HepG2 (cell line): ENCODE data around the gene RETREG2. TPM values are rescaled to one million over a fixed set of nuclear protein-coding genes. Genes with fewer than 3 reads are reported as not detected.

Source experiments
- ATAC-seq: fragments of 200-7000 bp; cut with Tn5 transposase; 3 replicates; pipeline ENCODE4 v1.9.1; 2020; ENCODE audit warnings: mild to moderate bottlenecking, moderate library complexity
- BruUV-seq: library from RNA; stranded (reverse); fragments of 400-500 nt; replicated peaks from 2 replicates; lab custom pipeline; 2021; lab: Mats Ljungman, UMichigan
- CTCF ChIA-PET: fragments of 300-600 bp; formaldehyde crosslinking; extraction: SDS; loops from one replicate; lab custom pipeline; 2021; ENCODE audit warnings: low total read pairs, inconsistent platforms, low intra/inter-chr PET ratio; lab: Yijun Ruan, JAX
- POLR2A ChIA-PET: fragments of 350-600 bp; sonication (Branson Sonifier 250); formaldehyde crosslinking; loops from one replicate; lab custom pipeline; 2020; ENCODE audit warnings: antibody characterized with exemption, inconsistent platforms; lab: Yijun Ruan, JAX
- DNase-seq: peaks from one replicate; pipeline ENCODE4 v3.0.0-alpha.2; 2015; ENCODE audit warnings: low spot score
- FAIRE-seq: peaks from 3 replicates; lab custom pipeline; 2011; peaks lifted over from hg19 to GRCh38; lab: Jason Lieb, UNC
- H2AFZ ChIP-seq: one replicate; pipeline ENCODE4 v1.6.1; 2011; ENCODE audit warnings: low read length, inconsistent platforms
- H3K27ac ChIP-seq: fragments of 300-600 bp; 3 replicates; pipeline ENCODE4 v1.8.0; 2011; ENCODE audit warnings: mixed run types, mild to moderate bottlenecking, mixed read lengths, low read length, inconsistent platforms; ENCODE audit not compliant: insufficient read depth; ENCODE audit errors: extremely low read length
- H3K27me3 ChIP-seq, 2 experiments: fragments of 200-600 bp in 1 of 2; 2 replicates in 1 of 2; 3 replicates in 1 of 2; pipeline versions ENCODE4 v1.6.0 to v1.8.0; 2011; ENCODE audit warnings: low read length in 2 of 2, mild to moderate bottlenecking in 2 of 2, moderate library complexity in 2 of 2, inconsistent platforms in 1 of 2; ENCODE audit not compliant: insufficient read depth in 2 of 2, control insufficient read depth in 1 of 2
- H3K36me3 ChIP-seq, 2 experiments: fragments of 200-600 bp in 1 of 2; replicated peaks in 1 of 2; 2 replicates in 1 of 2; 3 replicates in 1 of 2; pipeline versions ENCODE4 v1.5.1 to v1.8.0; 2011; ENCODE audit warnings: low read length in 2 of 2, inconsistent platforms in 1 of 2; ENCODE audit not compliant: insufficient read depth in 2 of 2, control insufficient read depth in 1 of 2
- H3K4me1 ChIP-seq: 2 replicates; pipeline ENCODE4 v1.5.1; 2012; ENCODE audit warnings: low read length, inconsistent platforms; ENCODE audit not compliant: insufficient read depth
- H3K4me2 ChIP-seq: 2 replicates; pipeline ENCODE4 v1.6.0; 2011; ENCODE audit warnings: low read depth, low read length, inconsistent platforms
- H3K4me3 ChIP-seq, 3 experiments: fragments of 200-600 bp in 1 of 3; sonication (generic), shearing (Covaris generic) in 1 of 3; replicated peaks in 1 of 3; 2 replicates each; pipeline ENCODE4 v1.5.1; 2011 to 2016; ENCODE audit warnings: low read length in 3 of 3, inconsistent platforms in 2 of 3, low read depth in 2 of 3, mild to moderate bottlenecking in 2 of 3, control low read depth in 1 of 3, mixed read lengths in 1 of 3; ENCODE audit not compliant: insufficient read depth in 1 of 3
- H3K79me2 ChIP-seq: one replicate; pipeline ENCODE4 v1.6.1; 2011; ENCODE audit warnings: low read length, inconsistent platforms; ENCODE audit not compliant: insufficient read depth
- H3K9ac ChIP-seq: 2 replicates; pipeline ENCODE4 v1.6.0; 2011; ENCODE audit warnings: mild to moderate bottlenecking, low read depth, low read length, inconsistent platforms; ENCODE audit not compliant: insufficient read depth
- H3K9me3 ChIP-seq: 2 replicates; pipeline ENCODE4 v1.5.1; 2012; ENCODE audit warnings: mild to moderate bottlenecking, low read length
- H4K20me1 ChIP-seq: 2 replicates; pipeline ENCODE4 v1.6.0; 2011; ENCODE audit warnings: inconsistent platforms, mild to moderate bottlenecking, low read length, moderate library complexity; ENCODE audit not compliant: insufficient read depth
- NCOR1 ChIP-seq: fragments of 200-600 bp; sonication (generic); IDR thresholded peaks from 2 replicates; pipeline ENCODE4 v1.7.0; 2017; ENCODE audit warnings: antibody characterized with exemption, low read length, borderline replicate concordance
- ZFP91 ChIP-seq: sonication (generic); formaldehyde crosslinking; IDR thresholded peaks from 2 replicates; pipeline ENCODE4 v1.9.0; 2022; ENCODE audit warnings: missing genetic modification reagents, mild to moderate bottlenecking, borderline replicate concordance
- ZKSCAN5 ChIP-seq: sonication (generic); formaldehyde crosslinking; IDR thresholded peaks from 2 replicates; pipeline ENCODE4 v1.5.1; 2020; ENCODE audit warnings: mild to moderate bottlenecking, missing genetic modification reagents
- ZNF784 ChIP-seq: sonication (generic); formaldehyde crosslinking; IDR thresholded peaks from 2 replicates; pipeline ENCODE4 v1.5.1; 2020; ENCODE audit warnings: missing genetic modification reagents, mild to moderate bottlenecking, borderline replicate concordance
- WGBS: methylation state at CpG from one replicate; pipeline ENCODE4 v1.1.6; 2017; ENCODE audit warnings: low lambda C conversion rate; 5-methylcytosine and 5-hydroxymethylcytosine counted together
- in situ Hi-C: cut with HindIII; loops from 2 replicates; pipeline ENCODE4 v1.10.0; 2017; ENCODE audit warnings: low pct_unique_long_range_greater_than_20kb; ENCODE audit not compliant: extremely low pct_ligation_motif_present
- intact Hi-C: fragments of 100-400 bp; cut with micrococcal nuclease; formaldehyde crosslinking; loops from one replicate; pipeline ENCODE4 v1.10.0; 2022; ENCODE audit not compliant: unreplicated experiment
- polyA plus RNA-seq, 8 experiments: library from polyadenylated mRNA; depleted of rRNA in 3 of 8; stranded (reverse) in 7 of 8; unstranded in 1 of 8; fragments of >200 nt; fragmentation: Illumina TruSeq in 4 of 8; extraction: Trizol in 4 of 8; gene quantifications; 2 replicates each; pipeline versions ENCODE4 v1.2.1 to v1.2.3, GENCODE V29; 2011 to 2016; ENCODE audit warnings: low read depth in 4 of 8, missing spikeins in 1 of 8, mixed read lengths in 1 of 8; ENCODE audit not compliant: insufficient read depth in 1 of 8
- total RNA-seq, 5 experiments: library from RNA; depleted of rRNA; stranded (reverse); fragments of >200 nt; fragmentation: Illumina TruSeq; extraction: Trizol; gene quantifications; 2 replicates each; pipeline ENCODE4 v1.2.3, GENCODE V29; 2016; ENCODE audit warnings: low read depth in 1 of 5

Gene RETREG2
- total and polyA plus RNA-seq, 2 of the 13 experiments (the other 11 are each of a cell fraction or from before 2014, with no cell fraction given), result 86.0 to 134 TPM

DNA sequence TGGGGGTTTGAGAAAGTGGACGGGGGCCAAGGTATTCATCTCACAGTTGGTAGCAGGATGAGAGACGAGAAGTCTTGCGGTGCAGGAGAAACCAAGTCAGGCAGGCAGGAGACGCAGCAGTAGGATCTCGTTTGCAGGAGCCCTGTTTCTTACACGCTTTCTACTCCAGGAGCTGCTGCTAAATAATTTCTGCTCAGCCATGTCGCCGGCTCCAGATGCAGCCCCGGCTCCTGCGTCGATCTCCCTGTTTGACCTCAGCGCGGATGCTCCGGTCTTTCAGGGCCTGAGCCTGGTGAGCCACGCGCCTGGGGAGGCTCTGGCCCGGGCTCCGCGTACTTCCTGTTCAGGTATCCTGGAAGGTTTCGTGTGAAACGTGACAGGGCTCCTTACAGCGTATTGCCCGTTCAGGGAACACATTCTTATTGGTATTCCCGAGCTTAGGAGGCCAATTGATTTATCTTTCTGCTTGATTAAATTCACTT is 52.0 kb downstream of the RETREG2 start (continued):
- no peak; the same call in 1 of the 2 replicates for TF ChIP-seq ZFP91 (CRISPR knock-in tag)
- peak; percentile 0; the same call in 1 of the 2 replicates for TF ChIP-seq ZNF784 (CRISPR knock-in tag)

DNA sequence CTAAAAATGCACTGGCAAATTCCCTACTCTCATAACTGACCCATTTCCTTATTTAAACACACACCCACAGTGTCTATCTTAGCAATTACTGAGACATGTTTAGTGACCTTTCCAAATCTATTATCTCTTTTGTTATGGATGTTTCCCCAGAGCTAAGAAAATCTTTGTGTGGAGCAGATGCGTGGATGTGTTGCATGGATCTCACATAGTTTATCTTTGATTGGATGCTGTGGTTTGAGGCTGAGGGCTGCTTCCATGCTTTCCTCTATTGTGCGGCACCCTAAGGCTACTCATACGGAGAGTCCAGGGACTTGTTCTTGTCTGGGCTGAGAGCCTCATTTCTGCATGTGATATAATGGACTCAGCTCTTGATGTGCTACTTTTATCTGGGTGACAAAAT is 56.3 kb downstream of the RETREG2 start:
- H3K4me1 ChIP-seq, result peaks cover 22% of the 10 kb centered on the region
- no peak overlapping the region for H2AFZ ChIP-seq
- in situ Hi-C loops, result no loop called here
- CTCF ChIA-PET, result no interaction called here
- 98% methylated on average over 3 of the region's 3 CpGs for WGBS
- POLR2A ChIA-PET, result interaction anchor here (0.9 to 1.8 kb wide), 2 partner anchors 11 to 15 kb away, joined by 3 to 11 read pairs; partner anchors contain the start of genes GLB1L and STK16
- intact Hi-C loops, result no loop called here
- H4K20me1 ChIP-seq, result no peaks in the 10 kb centered on the region
- no peak for ATAC-seq
- H3K9ac ChIP-seq, result no peak overlapping the region
- no peaks in the 10 kb centered on the region; a peak in 1 of 5 replicates for H3K27me3 ChIP-seq
- no peak for FAIRE-seq
- no peak overlapping the region for H3K27ac ChIP-seq
- peaks cover 44 to 67% of the 10 kb centered on the region in 2 experiments for H3K36me3 ChIP-seq
- TF ChIP-seq NCOR1 (no peak), ZKSCAN5 (CRISPR knock-in tag) (no peak)
- BruUV-seq, result no TSS peak
- H3K4me2 ChIP-seq, result no peak overlapping the region
- peaks cover 25% of the 10 kb centered on the region for H3K79me2 ChIP-seq
- no peaks in the 10 kb centered on the region for H3K9me3 ChIP-seq
- H3K4me3 ChIP-seq, result no peak overlapping the region
- DNase-seq, result no peak

Other genes with a start within 250 kb of the RETREG2 start
- gene CDK5R2, start 218.6 kb upstream of the RETREG2 start, total RNA-seq (2016; rRNA removed; fragmentation: Illumina TruSeq; extraction: Trizol), result not detected in 2 replicates
- gene CDK5R2, start 218.6 kb upstream of the RETREG2 start, polyA plus RNA-seq (2011; rRNA removed), result not detected in 2 replicates
- not detected in 2 replicates for gene FEV, start 193.1 kb upstream of the RETREG2 start, total RNA-seq (2016; rRNA removed; fragmentation: Illumina TruSeq; extraction: Trizol)
- gene FEV, start 193.1 kb upstream of the RETREG2 start, polyA plus RNA-seq (2011; rRNA removed), result not detected in 2 replicates
- gene CRYBA2, start 184.9 kb upstream of the RETREG2 start, total RNA-seq (2016; rRNA removed; fragmentation: Illumina TruSeq; extraction: Trizol), result not detected in 2 replicates
- not detected in 2 replicates for gene CRYBA2, start 184.9 kb upstream of the RETREG2 start, polyA plus RNA-seq (2011; rRNA removed)
- gene CFAP65, start 136.8 kb upstream of the RETREG2 start, total RNA-seq (2016; rRNA removed; fragmentation: Illumina TruSeq; extraction: Trizol), result not detected in 2 replicates
- 0.03 and 0.05 TPM in 2 replicates for gene CFAP65, start 136.8 kb upstream of the RETREG2 start, polyA plus RNA-seq (2011; rRNA removed)
- 0.15 and 0.42 TPM in 2 replicates for gene IHH, start 117.4 kb upstream of the RETREG2 start, total RNA-seq (2016; rRNA removed; fragmentation: Illumina TruSeq; extraction: Trizol)
- gene IHH, start 117.4 kb upstream of the RETREG2 start, polyA plus RNA-seq (2011; rRNA removed), result 0.10 TPM in 1 of 2 replicates, not detected in the other
- gene NHEJ1, start 17.5 kb upstream of the RETREG2 start, total RNA-seq (2016; rRNA removed; fragmentation: Illumina TruSeq; extraction: Trizol), result 30.7 and 42.1 TPM in 2 replicates
- 23.8 and 30.0 TPM in 2 replicates for gene NHEJ1, start 17.5 kb upstream of the RETREG2 start, polyA plus RNA-seq (2011; rRNA removed)
- 0.38 TPM in 1 of 2 replicates, not detected in the other for gene SLC23A3, start 8.2 kb upstream of the RETREG2 start, total RNA-seq (2016; rRNA removed; fragmentation: Illumina TruSeq; extraction: Trizol)
- 0.78 and 2.1 TPM in 2 replicates for gene SLC23A3, start 8.2 kb upstream of the RETREG2 start, polyA plus RNA-seq (2011; rRNA removed)
- gene CNPPD1, start 1.4 kb upstream of the RETREG2 start, total RNA-seq (2016; rRNA removed; fragmentation: Illumina TruSeq; extraction: Trizol), result 24.8 and 35.5 TPM in 2 replicates
- 49.4 and 60.7 TPM in 2 replicates for gene CNPPD1, start 1.4 kb upstream of the RETREG2 start, polyA plus RNA-seq (2011; rRNA removed)
- 39.4 and 53.3 TPM in 2 replicates for gene ZFAND2B, start 28.5 kb downstream of the RETREG2 start, total RNA-seq (2016; rRNA removed; fragmentation: Illumina TruSeq; extraction: Trizol)
- 115 and 139 TPM in 2 replicates for gene ZFAND2B, start 28.5 kb downstream of the RETREG2 start, polyA plus RNA-seq (2011; rRNA removed)
- gene ABCB6, start 40.7 kb downstream of the RETREG2 start, total RNA-seq (2016; rRNA removed; fragmentation: Illumina TruSeq; extraction: Trizol), result 51.3 and 137 TPM in 2 replicates
- 91.1 and 106 TPM in 2 replicates for gene ABCB6, start 40.7 kb downstream of the RETREG2 start, polyA plus RNA-seq (2011; rRNA removed)
- 22.2 and 35.0 TPM in 2 replicates for gene ATG9A, start 51.4 kb downstream of the RETREG2 start, total RNA-seq (2016; rRNA removed; fragmentation: Illumina TruSeq; extraction: Trizol)
- gene ATG9A, start 51.4 kb downstream of the RETREG2 start, polyA plus RNA-seq (2011; rRNA removed), result 131 and 172 TPM in 2 replicates
- gene ANKZF1, start 51.5 kb downstream of the RETREG2 start, total RNA-seq (2016; rRNA removed; fragmentation: Illumina TruSeq; extraction: Trizol), result 14.6 and 25.3 TPM in 2 replicates
- gene ANKZF1, start 51.5 kb downstream of the RETREG2 start, polyA plus RNA-seq (2011; rRNA removed), result 128 and 131 TPM in 2 replicates
- gene GLB1L, start 67.2 kb downstream of the RETREG2 start, total RNA-seq (2016; rRNA removed; fragmentation: Illumina TruSeq; extraction: Trizol), result 2.7 and 6.8 TPM in 2 replicates
- gene GLB1L, start 67.2 kb downstream of the RETREG2 start, polyA plus RNA-seq (2011; rRNA removed), result 6.2 and 7.3 TPM in 2 replicates
- gene STK16, start 67.2 kb downstream of the RETREG2 start, total RNA-seq (2016; rRNA removed; fragmentation: Illumina TruSeq; extraction: Trizol), result 27.0 and 28.0 TPM in 2 replicates
- gene STK16, start 67.2 kb downstream of the RETREG2 start, polyA plus RNA-seq (2011; rRNA removed), result 50.9 and 60.5 TPM in 2 replicates
- 0.18 and 0.29 TPM in 2 replicates for gene TUBA4B, start 75.0 kb downstream of the RETREG2 start, total RNA-seq (2016; rRNA removed; fragmentation: Illumina TruSeq; extraction: Trizol)
- gene TUBA4B, start 75.0 kb downstream of the RETREG2 start, polyA plus RNA-seq (2011; rRNA removed), result 0.18 and 0.22 TPM in 2 replicates
- gene TUBA4A, start 75.6 kb downstream of the RETREG2 start, total RNA-seq (2016; rRNA removed; fragmentation: Illumina TruSeq; extraction: Trizol), result 0.97 and 1.3 TPM in 2 replicates
- 12.7 and 19.5 TPM in 2 replicates for gene TUBA4A, start 75.6 kb downstream of the RETREG2 start, polyA plus RNA-seq (2011; rRNA removed)
- gene DNAJB2, start 101.1 kb downstream of the RETREG2 start, total RNA-seq (2016; rRNA removed; fragmentation: Illumina TruSeq; extraction: Trizol), result 18.6 and 21.3 TPM in 2 replicates
- gene DNAJB2, start 101.1 kb downstream of the RETREG2 start, polyA plus RNA-seq (2011; rRNA removed), result 31.1 and 55.2 TPM in 2 replicates
- not detected in 2 replicates for gene PTPRN, start 131.1 kb downstream of the RETREG2 start, total RNA-seq (2016; rRNA removed; fragmentation: Illumina TruSeq; extraction: Trizol)
- gene PTPRN, start 131.1 kb downstream of the RETREG2 start, polyA plus RNA-seq (2011; rRNA removed), result 0.24 and 0.26 TPM in 2 replicates
- gene RESP18, start 154.5 kb downstream of the RETREG2 start, total RNA-seq (2016; rRNA removed; fragmentation: Illumina TruSeq; extraction: Trizol), result not detected in 2 replicates
- not detected in 2 replicates for gene RESP18, start 154.5 kb downstream of the RETREG2 start, polyA plus RNA-seq (2011; rRNA removed)
- 103 and 104 TPM in 2 replicates for gene DNPEP, start 209.6 kb downstream of the RETREG2 start, total RNA-seq (2016; rRNA removed; fragmentation: Illumina TruSeq; extraction: Trizol)
- 109 and 130 TPM in 2 replicates for gene DNPEP, start 209.6 kb downstream of the RETREG2 start, polyA plus RNA-seq (2011; rRNA removed)
- gene DES, start 240.1 kb downstream of the RETREG2 start, total RNA-seq (2016; rRNA removed; fragmentation: Illumina TruSeq; extraction: Trizol), result not detected in 2 replicates
- 0.21 TPM in 1 of 2 replicates, not detected in the other for gene DES, start 240.1 kb downstream of the RETREG2 start, polyA plus RNA-seq (2011; rRNA removed)